GM23338 (cell line): Measurements from ENCODE around the gene RNF128. TPM values are rescaled to one million over a fixed set of nuclear protein-coding genes. Genes with fewer than 3 reads are reported as not detected.

Experiments used
- ATAC-seq: fragments of 200-7000 bp; cut with Tn5 transposase; 3 replicates; pipeline ENCODE4 v1.9.1; 2020
- DNase-seq: peaks from one replicate; pipeline ENCODE4 v3.0.0-alpha.2; 2015; ENCODE audit warnings: low spot score
- H2AFZ ChIP-seq: fragments of 200-600 bp; sonication (generic); 2 replicates; pipeline ENCODE4 v1.8.0; 2016; ENCODE audit warnings: antibody characterized with exemption, mild to moderate bottlenecking, moderate library complexity
- H3F3A ChIP-seq: fragments of 200-600 bp; sonication (generic); replicated peaks from 2 replicates; pipeline ENCODE4 v1.8.0; 2017; ENCODE audit warnings: antibody characterized with exemption, mixed run types, low read depth
- H3K27ac ChIP-seq: fragments of 200-600 bp; sonication (generic); 2 replicates; pipeline ENCODE4 v1.6.1; 2016; ENCODE audit warnings: low read depth
- H3K27me3 ChIP-seq: fragments of 200-600 bp; sonication (generic); 2 replicates; pipeline ENCODE4 v1.8.0; 2016; ENCODE audit warnings: mild to moderate bottlenecking, mixed run types, moderate library complexity; ENCODE audit not compliant: insufficient read depth
- H3K36me3 ChIP-seq: fragments of 200-600 bp; sonication (generic); 2 replicates; pipeline ENCODE4 v1.8.0; 2016; ENCODE audit warnings: mild to moderate bottlenecking; ENCODE audit not compliant: insufficient read depth
- H3K4me1 ChIP-seq: fragments of 200-600 bp; sonication (generic); 2 replicates; pipeline ENCODE4 v1.8.0; 2016; ENCODE audit warnings: mild to moderate bottlenecking, moderate library complexity; ENCODE audit not compliant: insufficient read depth
- H3K4me2 ChIP-seq: fragments of 200-600 bp; sonication (generic); 2 replicates; pipeline ENCODE4 v1.7.1; 2017; ENCODE audit warnings: mixed run types
- H3K4me3 ChIP-seq: fragments of 200-600 bp; sonication (generic); 2 replicates; pipeline ENCODE4 v1.6.1; 2016; ENCODE audit warnings: mixed run types
- H3K79me2 ChIP-seq: fragments of 200-600 bp; sonication (generic); replicated peaks from 2 replicates; pipeline ENCODE4 v1.8.0; 2017; ENCODE audit warnings: mild to moderate bottlenecking; ENCODE audit not compliant: insufficient read depth
- H3K9me2 ChIP-seq: fragments of 200-600 bp; sonication (generic); 2 replicates; pipeline ENCODE4 v1.8.0; 2017; ENCODE audit not compliant: insufficient read depth
- H4K20me1 ChIP-seq: fragments of 200-600 bp; sonication (generic); replicated peaks from 2 replicates; pipeline ENCODE4 v1.8.0; 2017; ENCODE audit warnings: mild to moderate bottlenecking; ENCODE audit not compliant: insufficient read depth
- H3K27ac Mint-ChIP-seq: 2 replicates; pipeline ENCODE4 v1.8.0; 2020; ENCODE audit warnings: inconsistent platforms, mild to moderate bottlenecking, moderate library complexity, mixed read lengths
- H3K27me3 Mint-ChIP-seq: 3 replicates; pipeline ENCODE4 v1.8.0; 2022; ENCODE audit warnings: low read depth, mild to moderate bottlenecking, moderate library complexity, mixed read lengths, inconsistent platforms; ENCODE audit not compliant: insufficient read depth, poor library complexity
- H3K36me3 Mint-ChIP-seq: 3 replicates; pipeline ENCODE4 v1.8.0; 2021; ENCODE audit warnings: low read depth, mild to moderate bottlenecking, inconsistent platforms, moderate library complexity, mixed read lengths
- H3K4me1 Mint-ChIP-seq: 3 replicates; pipeline ENCODE4 v1.8.0; 2020; ENCODE audit warnings: mild to moderate bottlenecking, inconsistent platforms, mixed read lengths
- H3K4me3 Mint-ChIP-seq: 3 replicates; pipeline ENCODE4 v1.8.0; 2021; ENCODE audit warnings: moderate library complexity, mild to moderate bottlenecking, inconsistent platforms, mixed read lengths
- H3K9me3 Mint-ChIP-seq: 3 replicates; pipeline ENCODE4 v1.8.0; 2020; ENCODE audit warnings: moderate library complexity, mild to moderate bottlenecking, inconsistent platforms, mixed read lengths
- CREB1 ChIP-seq: fragments of 250-450 bp; sonication (Bioruptor Pico); IDR thresholded peaks from 2 replicates; pipeline ENCODE4 v1.5.0; 2020; ENCODE audit warnings: low read depth, mild to moderate bottlenecking, moderate library complexity
- CTCF ChIP-seq, 2 experiments: fragments of 200-600 bp in 1 of 2; sonication (generic) in 1 of 2; conservative IDR thresholded peaks; 2 replicates each; pipeline versions ENCODE4 v1.5.1 to v1.6.1; 2016 to 2017; ENCODE audit warnings: antibody characterized with exemption in 2 of 2, low read depth in 2 of 2, mild to moderate bottlenecking in 2 of 2, moderate library complexity in 1 of 2
- EZH2 ChIP-seq: fragments of 200-600 bp; sonication (generic); IDR thresholded peaks from one replicate; pipeline ENCODE4 v1.8.0; 2017; ENCODE audit warnings: antibody characterized with exemption, mild to moderate bottlenecking, low read depth; ENCODE audit not compliant: unreplicated experiment
- EZH2phosphoT487 ChIP-seq: fragments of 200-600 bp; sonication (generic); IDR thresholded peaks from one replicate; pipeline ENCODE4 v1.8.1; 2018; ENCODE audit warnings: antibody characterized with exemption; ENCODE audit not compliant: unreplicated experiment
- JUNB ChIP-seq: IDR thresholded peaks from one replicate; pipeline ENCODE4 v1.6.1; 2016; ENCODE audit warnings: antibody characterized with exemption; ENCODE audit not compliant: unreplicated experiment
- NANOG ChIP-seq: IDR thresholded peaks from 2 replicates; pipeline ENCODE4 v1.6.1; 2016; ENCODE audit warnings: antibody characterized with exemption, borderline replicate concordance
- POLR2AphosphoS5 ChIP-seq: IDR thresholded peaks from 2 replicates; pipeline ENCODE4 v1.6.1; 2016; ENCODE audit warnings: antibody characterized with exemption, low read depth
- ZNF114 ChIP-seq: fragments of 250-450 bp; sonication (Bioruptor Pico); IDR thresholded peaks from 2 replicates; pipeline ENCODE4 v1.5.0; 2020; ENCODE audit warnings: mild to moderate bottlenecking, moderate library complexity
- polyA plus RNA-seq: library from polyadenylated mRNA; unstranded; fragments of >200 nt; fragmentation: Nextera tagmentation; extraction: Ambion mirVana; gene quantifications from 2 replicates; pipeline ENCODE4 v1.2.1, GENCODE V29; 2016
- total RNA-seq: library from RNA; depleted of rRNA; stranded (reverse); fragments of >200 nt; shearing (Covaris generic); gene quantifications from 2 replicates; pipeline ENCODE4 v1.2.3, GENCODE V29; 2014
- TF ChIP-seq, protein P1 (sequence below): fragments of 250-450 bp; sonication (Bioruptor Pico); IDR thresholded peaks from 2 replicates; pipeline ENCODE4 v1.5.0; 2020; ENCODE audit warnings: mild to moderate bottlenecking, moderate library complexity

Gene RNF128
- total and polyA plus RNA-seq, 2 experiments from 2014 or later: 1.2 to 3.2 TPM

GRCh38 chrX:106742805-106743204 lies 16.3 kb downstream of the RNF128 start:
- H3K4me1 ChIP-seq: no peaks in the 10 kb centered on the region
- H3K27ac Mint-ChIP-seq: no peak overlapping the region
- H3K27me3 ChIP-seq: no peaks in the 10 kb centered on the region
- H3K36me3 Mint-ChIP-seq: no peaks in the 10 kb centered on the region
- no peaks in the 10 kb centered on the region for H3K9me3 Mint-ChIP-seq
- no peak overlapping the region for H3K4me3 ChIP-seq
- H3K27me3 Mint-ChIP-seq: no peaks in the 10 kb centered on the region
- no peak for DNase-seq
- no peaks in the 10 kb centered on the region for H4K20me1 ChIP-seq
- no peaks in the 10 kb centered on the region for H3K79me2 ChIP-seq
- no peaks in the 10 kb centered on the region for H3F3A ChIP-seq
- no peak overlapping the region for H3K27ac ChIP-seq
- no peaks in the 10 kb centered on the region for H3K36me3 ChIP-seq
- H3K4me3 Mint-ChIP-seq: no peak overlapping the region
- TF ChIP-seq NANOG (no peak), CREB1 (CRISPR knock-in tag) (no peak), POLR2AphosphoS5 (no peak)
- TF ChIP-seq, protein P1, sequence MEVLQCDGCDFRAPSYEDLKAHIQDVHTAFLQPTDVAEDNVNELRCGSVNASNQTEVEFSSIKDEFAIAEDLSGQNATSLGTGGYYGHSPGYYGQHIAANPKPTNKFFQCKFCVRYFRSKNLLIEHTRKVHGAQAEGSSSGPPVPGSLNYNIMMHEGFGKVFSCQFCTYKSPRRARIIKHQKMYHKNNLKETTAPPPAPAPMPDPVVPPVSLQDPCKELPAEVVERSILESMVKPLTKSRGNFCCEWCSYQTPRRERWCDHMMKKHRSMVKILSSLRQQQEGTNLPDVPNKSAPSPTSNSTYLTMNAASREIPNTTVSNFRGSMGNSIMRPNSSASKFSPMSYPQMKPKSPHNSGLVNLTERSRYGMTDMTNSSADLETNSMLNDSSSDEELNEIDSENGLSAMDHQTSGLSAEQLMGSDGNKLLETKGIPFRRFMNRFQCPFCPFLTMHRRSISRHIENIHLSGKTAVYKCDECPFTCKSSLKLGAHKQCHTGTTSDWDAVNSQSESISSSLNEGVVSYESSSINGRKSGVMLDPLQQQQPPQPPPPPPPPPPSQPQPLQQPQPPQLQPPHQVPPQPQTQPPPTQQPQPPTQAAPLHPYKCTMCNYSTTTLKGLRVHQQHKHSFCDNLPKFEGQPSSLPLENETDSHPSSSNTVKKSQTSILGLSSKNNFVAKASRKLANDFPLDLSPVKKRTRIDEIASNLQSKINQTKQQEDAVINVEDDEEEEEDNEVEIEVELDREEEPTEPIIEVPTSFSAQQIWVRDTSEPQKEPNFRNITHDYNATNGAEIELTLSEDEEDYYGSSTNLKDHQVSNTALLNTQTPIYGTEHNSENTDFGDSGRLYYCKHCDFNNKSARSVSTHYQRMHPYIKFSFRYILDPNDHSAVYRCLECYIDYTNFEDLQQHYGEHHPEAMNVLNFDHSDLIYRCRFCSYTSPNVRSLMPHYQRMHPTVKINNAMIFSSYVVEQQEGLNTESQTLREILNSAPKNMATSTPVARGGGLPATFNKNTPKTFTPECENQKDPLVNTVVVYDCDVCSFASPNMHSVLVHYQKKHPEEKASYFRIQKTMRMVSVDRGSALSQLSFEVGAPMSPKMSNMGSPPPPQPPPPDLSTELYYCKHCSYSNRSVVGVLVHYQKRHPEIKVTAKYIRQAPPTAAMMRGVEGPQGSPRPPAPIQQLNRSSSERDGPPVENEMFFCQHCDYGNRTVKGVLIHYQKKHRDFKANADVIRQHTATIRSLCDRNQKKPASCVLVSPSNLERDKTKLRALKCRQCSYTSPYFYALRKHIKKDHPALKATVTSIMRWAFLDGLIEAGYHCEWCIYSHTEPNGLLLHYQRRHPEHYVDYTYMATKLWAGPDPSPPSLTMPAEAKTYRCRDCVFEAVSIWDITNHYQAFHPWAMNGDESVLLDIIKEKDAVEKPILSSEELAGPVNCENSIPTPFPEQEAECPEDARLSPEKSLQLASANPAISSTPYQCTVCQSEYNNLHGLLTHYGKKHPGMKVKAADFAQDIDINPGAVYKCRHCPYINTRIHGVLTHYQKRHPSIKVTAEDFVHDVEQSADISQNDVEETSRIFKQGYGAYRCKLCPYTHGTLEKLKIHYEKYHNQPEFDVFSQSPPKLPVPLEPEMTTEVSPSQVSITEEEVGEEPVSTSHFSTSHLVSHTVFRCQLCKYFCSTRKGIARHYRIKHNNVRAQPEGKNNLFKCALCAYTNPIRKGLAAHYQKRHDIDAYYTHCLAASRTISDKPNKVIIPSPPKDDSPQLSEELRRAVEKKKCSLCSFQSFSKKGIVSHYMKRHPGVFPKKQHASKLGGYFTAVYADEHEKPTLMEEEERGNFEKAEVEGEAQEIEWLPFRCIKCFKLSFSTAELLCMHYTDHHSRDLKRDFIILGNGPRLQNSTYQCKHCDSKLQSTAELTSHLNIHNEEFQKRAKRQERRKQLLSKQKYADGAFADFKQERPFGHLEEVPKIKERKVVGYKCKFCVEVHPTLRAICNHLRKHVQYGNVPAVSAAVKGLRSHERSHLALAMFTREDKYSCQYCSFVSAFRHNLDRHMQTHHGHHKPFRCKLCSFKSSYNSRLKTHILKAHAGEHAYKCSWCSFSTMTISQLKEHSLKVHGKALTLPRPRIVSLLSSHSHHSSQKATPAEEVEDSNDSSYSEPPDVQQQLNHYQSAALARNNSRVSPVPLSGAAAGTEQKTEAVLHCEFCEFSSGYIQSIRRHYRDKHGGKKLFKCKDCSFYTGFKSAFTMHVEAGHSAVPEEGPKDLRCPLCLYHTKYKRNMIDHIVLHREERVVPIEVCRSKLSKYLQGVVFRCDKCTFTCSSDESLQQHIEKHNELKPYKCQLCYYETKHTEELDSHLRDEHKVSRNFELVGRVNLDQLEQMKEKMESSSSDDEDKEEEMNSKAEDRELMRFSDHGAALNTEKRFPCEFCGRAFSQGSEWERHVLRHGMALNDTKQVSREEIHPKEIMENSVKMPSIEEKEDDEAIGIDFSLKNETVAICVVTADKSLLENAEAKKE: no peak
- H3K4me2 ChIP-seq: no peak overlapping the region
- H3K9me2 ChIP-seq: no peaks in the 10 kb centered on the region
- H2AFZ ChIP-seq: no peak overlapping the region
- H3K4me1 Mint-ChIP-seq: no peaks in the 10 kb centered on the region
- ATAC-seq: no peak

DNA sequence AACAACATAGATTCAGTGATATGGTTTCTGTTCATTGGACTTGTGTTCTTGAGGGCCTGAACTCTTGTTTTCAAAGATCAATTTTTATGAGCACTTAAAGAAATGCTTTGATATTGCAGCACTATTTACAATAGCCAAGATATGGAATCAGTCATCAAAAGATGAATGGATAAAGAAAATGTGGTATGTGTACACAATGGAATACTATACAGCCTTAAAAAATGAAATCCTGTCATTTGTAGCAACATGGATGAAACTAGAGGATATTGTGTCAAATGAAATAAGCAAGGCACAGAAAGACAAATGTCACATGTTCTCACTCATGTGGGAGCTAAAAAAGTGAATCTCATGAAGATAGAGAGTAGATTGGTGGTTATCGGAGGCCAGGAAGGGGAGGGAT lies 21.9 kb downstream of the RNF128 start:
- Histone ChIP-seq H2AFZ (no peak overlapping the region), H4K20me1 (no peaks in the 10 kb centered on the region), H3F3A (no peaks in the 10 kb centered on the region), H3K4me2 (no peak overlapping the region), H3K4me1 (no peaks in the 10 kb centered on the region), H3K79me2 (no peaks in the 10 kb centered on the region), H3K9me2 (no peaks in the 10 kb centered on the region), H3K4me3 (no peak overlapping the region), H3K27ac (no peak overlapping the region), H3K27me3 (no peaks in the 10 kb centered on the region), H3K36me3 (peaks cover 7% of the 10 kb centered on the region; the same call in 1 of the 2 replicates)
- ATAC-seq (no peak), DNase-seq (no peak)
- Mint-ChIP-seq H3K27ac (no peak overlapping the region), H3K4me3 (no peak overlapping the region), H3K9me3 (peaks cover 5% of the 10 kb centered on the region), H3K27me3 (no peaks in the 10 kb centered on the region), H3K4me1 (peaks cover 11% of the 10 kb centered on the region; the same call in 2 of the 3 replicates), H3K36me3 (peaks cover 4% of the 10 kb centered on the region)
- no peak for TF ChIP-seq POLR2AphosphoS5
- TF ChIP-seq CTCF (conservative IDR thresholded peaks at IDR 0.05; ENCODE audit: low read depth in 2 of 2): no peak
- no peak for TF ChIP-seq NANOG
- no peak for TF ChIP-seq EZH2phosphoT487
- TF ChIP-seq EZH2: no peak
- no peak for TF ChIP-seq ZNF114
- TF ChIP-seq JUNB: no peak
